ENCODE data around the gene MMP3. TPM values are rescaled to one million over a fixed set of nuclear protein-coding genes. Genes with fewer than 3 reads are reported as not detected.

The MMP3 gene
- polyA plus RNA-seq, 1 experiment, result 2.1 TPM

GRCh38 chr11:102868339-102868738 is 24.9 kb upstream of the MMP3 start:
- no peak for DNase-seq (ENCODE audit: low read depth, low spot score)
- no peak overlapping the region for H3K4me3 ChIP-seq (ENCODE audit: low read depth, low read length)
- no peaks in the 10 kb centered on the region for H3K27me3 ChIP-seq (ENCODE audit: control insufficient read depth, insufficient read depth, low read length)
- POLR2A ChIA-PET, result no interaction called here
- no peak for TF ChIP-seq CTCF (IDR thresholded peaks at IDR 0.05; ENCODE audit: low read depth, low read length)
- no peaks in the 10 kb centered on the region for H3K9me3 ChIP-seq (ENCODE audit: control insufficient read depth, insufficient read depth, low read length)
- H3K27ac ChIP-seq (ENCODE audit: low read depth, low read length), result no peak overlapping the region
- CTCF ChIA-PET, result no interaction called here

GRCh38 chr11:102864724-102865123 is 21.3 kb upstream of the MMP3 start:
- no peaks in the 10 kb centered on the region for H3K9me3 ChIP-seq (ENCODE audit: control insufficient read depth, insufficient read depth, low read length)
- no peaks in the 10 kb centered on the region for H3K27me3 ChIP-seq (ENCODE audit: control insufficient read depth, insufficient read depth, low read length)
- POLR2A ChIA-PET, result no interaction called here
- H3K4me3 ChIP-seq (ENCODE audit: low read depth, low read length), result no peak overlapping the region
- no peak for DNase-seq (ENCODE audit: low read depth, low spot score)
- no peak for TF ChIP-seq CTCF (IDR thresholded peaks at IDR 0.05; ENCODE audit: low read depth, low read length)
- no peak overlapping the region for H3K27ac ChIP-seq (ENCODE audit: low read depth, low read length)
- CTCF ChIA-PET, result interaction anchor here (1.4 to 1.5 kb wide), 3 partner anchors 33 to 76 kb away, joined by 3 to 7 read pairs (median 3); no protein-coding TSS in a partner anchor

- TF ChIP-seq CTCF (IDR thresholded peaks at IDR 0.05; ENCODE audit: low read depth, low read length), result no peak
- CTCF ChIA-PET, result no interaction called here
- H3K4me3 ChIP-seq (ENCODE audit: low read depth, low read length), result no peak overlapping the region
- no peaks in the 10 kb centered on the region for H3K9me3 ChIP-seq (ENCODE audit: control insufficient read depth, insufficient read depth, low read length)
- POLR2A ChIA-PET, result no interaction called here
- no peak for DNase-seq (ENCODE audit: low read depth, low spot score)
- no peak overlapping the region for H3K27ac ChIP-seq (ENCODE audit: low read depth, low read length)
- no peaks in the 10 kb centered on the region for H3K27me3 ChIP-seq (ENCODE audit: control insufficient read depth, insufficient read depth, low read length)
Observed at GRCh38 chr11:102853956-102854355, 10.5 kb upstream of the MMP3 start.

- POLR2A ChIA-PET, result no interaction called here
Observed at GRCh38 chr11:102853055-102853454, 9.6 kb upstream of the MMP3 start.

More at GRCh38 chr11:102853055-102853454, 9.6 kb upstream of the MMP3 start:
- no peaks in the 10 kb centered on the region for H3K9me3 ChIP-seq (ENCODE audit: control insufficient read depth, insufficient read depth, low read length)
- H3K27me3 ChIP-seq (ENCODE audit: control insufficient read depth, insufficient read depth, low read length), result no peaks in the 10 kb centered on the region
- H3K4me3 ChIP-seq (ENCODE audit: low read depth, low read length), result no peak overlapping the region
- no peak for DNase-seq (ENCODE audit: low read depth, low spot score)
- TF ChIP-seq CTCF (IDR thresholded peaks at IDR 0.05; ENCODE audit: low read depth, low read length), result no peak
- CTCF ChIA-PET, result no interaction called here
- no peak overlapping the region for H3K27ac ChIP-seq (ENCODE audit: low read depth, low read length)

Measured in AG04450 (cell line).